GM12878 (cell line): ENCODE results near the gene DMRT1. TPM values are rescaled to one million over a fixed set of nuclear protein-coding genes. Genes with fewer than 3 reads are reported as not detected.

ENCODE experiments used
- BCL3 ChIP-seq: IDR thresholded peaks from 2 replicates; pipeline ENCODE4 v1.6.1; 2011; ENCODE audit warnings: borderline replicate concordance, low read depth, mild to moderate bottlenecking, moderate library complexity, low read length; ENCODE audit not compliant: insufficient read depth, poor library complexity, severe bottlenecking
- CEBPZ ChIP-seq: fragments of 150-350 bp; IDR thresholded peaks from 2 replicates; pipeline ENCODE4 v1.6.1; 2016; ENCODE audit warnings: low read depth, low read length
- CHD1 ChIP-seq: IDR thresholded peaks from 2 replicates; pipeline ENCODE4 v1.6.1; 2012; ENCODE audit warnings: low read depth, low read length, improper control_type of control experiment
- E2F8 ChIP-seq: fragments of 450-650 bp; IDR thresholded peaks from 2 replicates; pipeline ENCODE4 v1.6.1; 2018; ENCODE audit warnings: mild to moderate bottlenecking, low read depth, moderate library complexity; ENCODE audit not compliant: partially characterized antibody
- E4F1 ChIP-seq: fragments of 450-650 bp; IDR thresholded peaks from 2 replicates; pipeline ENCODE4 v1.6.1; 2018; ENCODE audit warnings: borderline replicate concordance, mild to moderate bottlenecking; ENCODE audit not compliant: partially characterized antibody
- EED ChIP-seq: sonication (generic); IDR thresholded peaks from 2 replicates; pipeline ENCODE4 v1.6.1; 2016; ENCODE audit warnings: antibody characterized with exemption, low read depth
- ELK1 ChIP-seq: IDR thresholded peaks from 2 replicates; pipeline ENCODE4 v1.6.1; 2012; ENCODE audit warnings: low read depth, low read length, improper control_type of control experiment
- FOXM1 ChIP-seq: IDR thresholded peaks from 2 replicates; pipeline ENCODE4 v1.6.1; 2012; ENCODE audit warnings: low read depth, mild to moderate bottlenecking, inconsistent platforms, low read length, moderate library complexity
- IKZF1 ChIP-seq: fragments of 450-650 bp; conservative IDR thresholded peaks from 2 replicates; pipeline ENCODE4 v1.6.1; 2017; ENCODE audit warnings: antibody characterized with exemption, mild to moderate bottlenecking
- MLLT1 ChIP-seq: fragments of 450-650 bp; IDR thresholded peaks from 2 replicates; pipeline ENCODE4 v1.6.1; 2016; ENCODE audit warnings: mild to moderate bottlenecking
- MTA3 ChIP-seq: IDR thresholded peaks from 2 replicates; pipeline ENCODE4 v1.6.1; 2012; ENCODE audit warnings: low read length, inconsistent platforms, borderline replicate concordance
- NFYB ChIP-seq: IDR thresholded peaks from 2 replicates; pipeline ENCODE4 v1.6.1; 2011; ENCODE audit warnings: low read depth, mild to moderate bottlenecking, low read length, improper control_type of control experiment, moderate library complexity; ENCODE audit not compliant: insufficient read depth
- NR2C1 ChIP-seq: fragments of 450-650 bp; IDR thresholded peaks from 2 replicates; pipeline ENCODE4 v1.6.1; 2017; ENCODE audit warnings: antibody characterized with exemption, mild to moderate bottlenecking, moderate library complexity
- POLR2A ChIP-seq: IDR thresholded peaks from 2 replicates; pipeline ENCODE4 v1.6.1; 2011; ENCODE audit warnings: low read depth, mild to moderate bottlenecking, low read length
- RCOR1 ChIP-seq: conservative IDR thresholded peaks from 2 replicates; pipeline ENCODE4 v1.6.1; 2012; ENCODE audit warnings: low read depth, low read length, improper control_type of control experiment
- SUPT20H ChIP-seq: IDR thresholded peaks from 2 replicates; pipeline ENCODE4 v1.6.1; 2011; ENCODE audit warnings: low read depth, mild to moderate bottlenecking, low read length, moderate library complexity, borderline replicate concordance; ENCODE audit not compliant: control insufficient read depth
- ZSCAN29 ChIP-seq: fragments of 450-650 bp; IDR thresholded peaks from 2 replicates; pipeline ENCODE4 v1.6.1; 2017; ENCODE audit warnings: mild to moderate bottlenecking, moderate library complexity
- polyA plus RNA-seq, 11 experiments: library from polyadenylated mRNA; depleted of rRNA in 4 of 11; unstranded in 6 of 11; stranded (reverse) in 5 of 11; fragments of >200 nt; fragmentation: Nextera tagmentation in 4 of 11; fragmentation: Illumina TruSeq in 1 of 11; extraction: Ambion mirVana in 4 of 11; extraction: Trizol in 1 of 11; gene quantifications; 1 replicate in 1 of 11; 2 replicates in 10 of 11; pipeline versions ENCODE4 v1.2.1 to v1.2.3, GENCODE V29; 2011 to 2016; ENCODE audit warnings: inconsistent platforms in 2 of 11, missing spikeins in 2 of 11, low read depth in 1 of 11
- total RNA-seq, 4 experiments: library from RNA; depleted of rRNA in 3 of 4; stranded (reverse); fragments of >200 nt in 3 of 4; fragmentation: Illumina TruSeq in 1 of 4; extraction: Trizol in 1 of 4; gene quantifications; 2 replicates each; pipeline versions ENCODE4 v1.2.1 to v1.2.3, GENCODE V29; 2013 to 2021

Gene DMRT1
- total and polyA plus RNA-seq, 10 of the 15 experiments (the other 5 are each of a cell fraction or from before 2014, with no cell fraction given), result 0.06 to 1.9 (median 0.24) TPM

GRCh38 chr9:893843-894420 is 52.4 kb downstream of the DMRT1 start (continued):
- TF ChIP-seq E4F1 (no peak), ELK1 (no peak), BCL3 (peak; percentile 98), CHD1 (no peak), MTA3 (no peak), SUPT20H (no peak), EED (peak; percentile 62), E2F8 (no peak), CEBPZ (no peak), NFYB (no peak), FOXM1 (peak; percentile 84), RCOR1 (no peak; the same call in 1 of the 2 replicates), MLLT1 (peak; percentile 54), IKZF1 (peak; percentile 90), NR2C1 (no peak), ZSCAN29 (0 out of 2 replicates have a peak, but pooled peaks have one; percentile 16), POLR2A (no peak)
